SKM-1 treated with dmso at 0.1 percent for 144 hours (cell line): ENCODE measurements around the gene PEX7.
"Not testable (repeated sequence)": the region's sequence is repeated elsewhere in the genome, so short reads cannot be mapped to it uniquely, and the experiment has no call there.

Experiments used
- DNase-seq: peaks from one replicate; lab custom pipeline; 2025; ENCODE audit not compliant: unreplicated experiment; lab: John Stamatoyannopoulos, UW

The PEX7 gene

DNA sequence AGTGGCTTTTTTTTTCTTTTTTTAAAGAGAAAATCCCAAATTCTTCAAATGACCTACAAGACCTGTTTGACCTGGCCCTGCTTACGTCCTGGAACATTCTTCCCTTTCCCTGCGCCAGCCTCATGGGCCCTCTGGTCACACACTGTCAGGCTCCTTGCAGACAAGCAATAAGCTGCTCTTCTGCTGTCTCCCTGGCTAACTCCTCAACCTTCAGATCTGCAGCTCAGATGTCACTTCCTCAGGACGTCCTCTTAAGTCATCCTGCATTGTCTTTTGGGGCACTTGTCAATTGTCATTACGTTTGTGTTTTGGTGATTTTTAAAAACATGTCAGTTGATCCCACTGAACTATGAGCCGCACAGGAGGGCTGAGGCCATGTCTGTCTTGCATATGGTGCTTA lies 70.8 kb downstream of the PEX7 start:
- DNase-seq, result no peak

DNA sequence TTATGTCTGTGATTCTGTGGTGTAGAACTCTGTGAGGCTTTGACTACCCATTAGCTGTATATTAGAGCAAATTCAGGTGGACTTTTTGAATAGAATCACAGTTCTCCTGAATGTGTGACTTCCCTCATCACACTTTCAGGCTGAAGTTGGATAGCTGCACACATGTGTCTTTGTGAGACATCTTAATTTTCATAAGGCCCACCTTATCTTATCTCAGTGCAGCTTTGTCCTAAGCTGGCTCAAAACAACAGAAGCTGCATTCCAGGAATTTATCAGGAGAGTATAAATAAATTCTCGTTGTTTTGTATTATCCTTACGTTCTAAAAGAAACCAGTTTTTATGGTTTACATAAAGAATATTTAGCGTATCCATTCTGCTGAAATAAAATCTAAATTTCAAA lies 73.5 kb downstream of the PEX7 start:
- no peak for DNase-seq

- no peak for DNase-seq
These were observed 74.7 kb downstream of the PEX7 start for GRCh38 chr6:136897071-136897470.

DNA sequence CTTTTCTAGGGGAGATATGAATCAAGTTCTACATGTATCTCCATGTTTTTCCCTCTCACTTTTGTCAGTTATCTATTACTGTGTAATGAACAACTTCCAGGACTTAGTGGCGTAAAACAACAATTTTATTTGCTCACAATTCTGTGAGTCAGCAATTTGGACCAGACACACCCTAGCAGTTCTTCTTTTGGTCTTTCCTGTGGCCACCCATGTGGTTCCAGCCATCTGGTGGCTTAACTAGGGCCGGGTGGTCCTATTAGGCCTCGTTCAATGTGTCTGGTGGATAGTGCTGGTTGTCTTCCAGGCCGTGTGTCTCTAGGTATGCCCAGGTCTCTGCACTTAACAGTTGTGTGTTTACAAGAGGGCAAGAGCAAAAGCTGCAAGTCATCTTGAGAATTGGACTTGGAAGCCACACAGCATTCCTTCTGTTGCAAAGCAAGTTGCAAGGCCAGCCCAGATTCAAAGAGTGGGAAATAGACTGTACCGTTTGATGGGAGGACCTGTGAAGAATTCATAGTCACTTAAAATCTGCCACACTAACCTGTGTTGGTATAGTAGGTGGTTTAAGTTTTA lies 78.9 kb downstream of the PEX7 start:
- no peak for DNase-seq

GRCh38 chr6:136904477-136904876 lies 82.1 kb downstream of the PEX7 start:
- DNase-seq, result not testable (repeated sequence)

DNA sequence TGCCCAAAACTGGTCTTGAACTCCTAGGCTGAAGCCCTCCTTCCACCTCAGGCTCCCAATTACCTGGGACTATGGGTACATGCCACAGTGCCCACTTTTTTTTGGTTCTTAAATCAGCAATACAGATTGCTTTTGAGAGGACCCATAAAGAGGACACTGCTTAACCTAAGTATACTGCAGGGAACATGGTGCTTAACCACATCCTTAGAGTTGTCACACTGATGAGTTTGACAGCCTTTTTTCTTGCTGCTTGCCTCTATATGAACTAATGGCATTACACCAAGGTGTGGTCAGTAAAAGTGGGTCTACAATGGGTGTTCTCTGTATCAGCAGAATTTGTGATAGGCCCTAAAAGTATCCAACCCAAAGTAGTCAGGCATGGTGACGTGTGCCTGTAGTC lies 92.6 kb downstream of the PEX7 start:
- DNase-seq, result no peak

- DNase-seq, result no peak
These were observed 96.3 kb downstream of the PEX7 start for GRCh38 chr6:136918706-136919105.

- DNase-seq, result no peak
These were observed 97.8 kb downstream of the PEX7 start for GRCh38 chr6:136920216-136920615.

GRCh38 chr6:136920671-136921380 lies 98.4 kb downstream of the PEX7 start:
- no peak for DNase-seq

GRCh38 chr6:136921381-136921935 lies 99.1 kb downstream of the PEX7 start:
- no peak for DNase-seq

DNA sequence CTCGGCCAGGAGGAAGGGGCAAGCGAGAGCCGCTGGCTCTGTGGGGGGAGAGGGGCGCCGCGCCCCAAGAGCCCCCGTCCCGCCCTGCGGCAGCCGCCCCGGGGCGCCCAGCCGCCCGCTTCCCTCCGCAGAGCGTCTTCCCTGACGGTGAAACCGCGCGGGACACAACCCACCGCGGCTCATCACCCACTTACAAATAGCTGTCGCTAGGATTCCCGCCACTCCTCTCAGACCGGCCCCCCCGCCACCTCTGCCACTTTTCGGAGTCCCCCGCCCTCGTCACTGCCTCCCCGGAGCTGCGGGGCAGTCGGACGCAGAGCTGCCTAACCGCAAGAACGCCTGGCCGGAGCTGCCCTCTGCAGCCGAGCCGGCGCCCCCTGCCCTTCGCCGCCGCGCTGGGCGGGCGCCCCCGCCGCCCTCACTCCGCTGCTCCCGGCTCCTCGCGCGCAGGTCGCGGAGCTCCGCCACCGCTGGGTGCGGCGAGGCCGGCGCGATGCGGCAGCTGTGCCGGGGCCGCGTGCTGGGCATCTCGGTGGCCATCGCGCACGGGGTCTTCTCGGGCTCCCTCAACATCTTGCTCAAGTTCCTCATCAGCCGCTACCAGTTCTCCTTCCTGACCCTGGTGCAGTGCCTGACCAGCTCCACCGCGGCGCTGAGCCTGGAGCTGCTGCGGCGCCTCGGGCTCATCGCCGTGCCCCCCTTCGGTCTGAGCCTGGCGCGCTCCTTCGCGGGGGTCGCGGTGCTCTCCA lies 99.7 kb downstream of the PEX7 start, which contains the start of gene SLC35D3:
Gene SLC35D3 (plus strand): TSS at position 366 of the 749 bp plus-strand sequence. CDS start 128 bp downstream, at position 494.
- no peak for DNase-seq

- no peak for DNase-seq
These were observed 100.3 kb downstream of the PEX7 start for GRCh38 chr6:136922685-136923006.

DNA sequence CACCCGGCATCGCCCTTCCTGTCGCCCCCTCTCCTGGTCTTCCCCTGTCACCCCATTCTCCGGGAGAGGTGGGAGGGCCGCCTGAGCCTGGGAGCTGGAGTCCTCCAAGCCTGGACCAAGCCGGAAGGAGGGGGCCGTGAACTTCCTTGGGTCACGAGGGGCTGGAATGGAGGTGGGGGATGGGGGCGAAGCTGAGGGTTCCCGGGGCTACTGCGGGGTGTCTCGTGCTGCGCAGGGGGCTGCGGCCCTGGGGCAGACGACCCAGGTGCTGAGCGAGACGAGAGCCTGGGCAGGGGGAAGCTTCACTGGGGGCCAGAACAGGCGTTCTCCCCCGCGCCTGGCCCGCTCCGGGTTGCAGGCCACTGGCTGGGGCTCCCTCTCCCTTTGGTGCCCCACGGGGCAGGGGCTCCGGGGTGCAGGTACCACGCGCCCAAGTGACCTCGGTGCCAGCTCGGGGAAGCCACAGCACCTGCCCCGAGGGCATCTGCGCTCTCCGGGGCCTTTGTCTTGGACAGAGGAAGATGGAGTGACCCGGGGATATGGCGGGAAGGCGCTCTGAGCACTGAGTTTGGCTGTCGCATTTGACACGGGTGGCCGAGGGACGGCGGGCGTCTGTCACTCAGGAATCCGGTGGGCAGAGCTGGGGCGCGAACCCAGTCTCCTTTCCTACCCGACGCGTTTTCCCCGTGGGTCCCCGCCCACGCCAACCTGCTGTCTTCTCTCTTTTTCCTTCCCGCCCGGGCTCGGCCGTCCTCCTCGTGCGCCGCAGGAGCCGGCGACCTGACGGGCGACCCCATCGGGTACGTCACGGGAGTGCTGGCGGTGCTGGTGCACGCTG lies 100.9 kb downstream of the PEX7 start:
- no peak for DNase-seq

GRCh38 chr6:136923954-136924673 lies 101.7 kb downstream of the PEX7 start:
- no peak for DNase-seq

GRCh38 chr6:136926383-136926782 lies 104.0 kb downstream of the PEX7 start:
- DNase-seq, result no peak

DNA sequence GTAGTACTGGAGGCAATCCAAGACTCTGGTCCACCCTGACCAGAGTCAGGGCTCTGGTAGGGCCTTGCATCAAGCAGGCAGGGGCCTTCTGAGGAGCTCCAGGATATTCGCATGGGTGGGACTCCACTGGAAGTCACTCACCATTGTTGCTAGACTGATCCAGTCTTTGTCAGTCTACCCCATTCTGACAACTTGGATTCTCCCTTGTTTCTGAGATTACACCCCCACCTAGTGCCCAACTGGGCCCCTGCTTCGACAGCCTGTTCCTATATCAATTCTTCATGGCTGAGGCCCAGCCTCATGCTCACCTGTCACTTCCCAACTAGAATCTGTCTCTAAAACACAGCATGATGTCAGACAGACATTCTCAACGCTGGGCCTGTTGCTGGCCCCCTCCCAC lies 104.9 kb downstream of the PEX7 start:
- no peak for DNase-seq

DNA sequence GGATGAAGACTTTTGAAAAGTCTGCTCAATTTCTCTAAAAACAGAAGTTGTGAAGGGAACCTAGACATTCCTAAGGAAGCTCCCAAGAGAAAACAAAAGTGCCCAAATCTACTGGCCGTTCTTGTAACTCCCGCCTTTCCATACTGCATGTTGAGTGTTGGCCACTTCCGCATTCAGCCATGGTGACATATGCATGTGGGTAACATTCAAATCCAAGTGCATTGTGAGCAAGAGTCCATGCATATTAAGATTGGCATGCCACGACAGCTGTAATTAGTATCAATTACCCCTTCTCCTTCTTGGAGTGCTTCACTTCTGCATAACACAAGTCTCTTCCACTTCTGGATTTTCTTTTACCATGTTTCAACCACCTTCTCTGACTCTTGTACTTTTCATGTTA lies 108.1 kb downstream of the PEX7 start:
- DNase-seq, result no peak

DNA sequence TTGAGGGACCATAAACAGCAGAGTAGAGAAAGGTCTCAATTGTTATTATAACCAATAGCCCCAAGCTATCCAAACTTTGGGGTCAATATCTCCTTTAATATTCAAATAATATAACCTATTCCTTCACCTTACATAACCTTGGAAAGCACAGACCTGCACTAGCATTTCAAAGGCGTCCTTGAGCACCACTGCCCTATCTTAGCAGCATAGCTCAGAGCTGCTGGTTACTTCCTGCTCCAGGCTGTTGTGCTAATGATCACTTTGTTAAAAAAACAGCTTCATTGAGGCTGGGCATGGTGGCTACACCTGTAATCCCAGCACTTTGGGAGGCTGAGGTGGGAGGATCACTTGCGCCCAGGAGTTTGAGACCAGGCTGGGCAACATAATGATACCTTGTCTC lies 110.2 kb downstream of the PEX7 start:
- DNase-seq, result no peak

DNA sequence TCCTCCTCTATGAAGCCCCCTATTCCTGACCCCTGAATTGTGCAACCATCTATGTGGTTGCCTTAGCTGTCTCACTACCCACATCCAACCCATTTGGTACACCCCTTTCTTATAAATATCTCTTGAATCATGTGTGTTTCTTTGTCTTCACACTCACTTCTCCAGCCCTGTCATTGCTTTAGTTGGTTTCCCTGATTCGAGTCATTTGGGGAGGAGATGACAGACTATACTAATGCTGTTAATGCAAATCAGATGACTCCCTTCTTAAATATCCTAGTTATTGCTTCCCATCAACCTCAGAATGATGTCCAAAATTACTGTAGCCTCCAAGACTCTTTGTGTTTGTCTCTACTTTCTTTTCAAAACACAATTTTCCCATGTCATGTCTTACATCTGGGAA lies 122.7 kb downstream of the PEX7 start:
- no peak for DNase-seq

- no peak for DNase-seq
These were observed 123.3 kb downstream of the PEX7 start for GRCh38 chr6:136945711-136946121.
